B cell (primary cell): Measurements from ENCODE around the gene CSNK1G1.

Source experiments
- EZH2 ChIP-seq: IDR thresholded peaks from 2 replicates; pipeline ENCODE4 v1.6.1; 2012; ENCODE audit warnings: borderline replicate concordance, low read depth, mild to moderate bottlenecking, moderate library complexity, low read length; ENCODE audit not compliant: insufficient read depth, poor library complexity, severe bottlenecking
- TF ChIP-seq, protein P1 (sequence below): fragments of 200-600 bp; IDR thresholded peaks from one replicate; pipeline ENCODE4 v1.8.0; 2022; ENCODE audit warnings: antibody characterized with exemption, mild to moderate bottlenecking

- TF ChIP-seq, protein P1, sequence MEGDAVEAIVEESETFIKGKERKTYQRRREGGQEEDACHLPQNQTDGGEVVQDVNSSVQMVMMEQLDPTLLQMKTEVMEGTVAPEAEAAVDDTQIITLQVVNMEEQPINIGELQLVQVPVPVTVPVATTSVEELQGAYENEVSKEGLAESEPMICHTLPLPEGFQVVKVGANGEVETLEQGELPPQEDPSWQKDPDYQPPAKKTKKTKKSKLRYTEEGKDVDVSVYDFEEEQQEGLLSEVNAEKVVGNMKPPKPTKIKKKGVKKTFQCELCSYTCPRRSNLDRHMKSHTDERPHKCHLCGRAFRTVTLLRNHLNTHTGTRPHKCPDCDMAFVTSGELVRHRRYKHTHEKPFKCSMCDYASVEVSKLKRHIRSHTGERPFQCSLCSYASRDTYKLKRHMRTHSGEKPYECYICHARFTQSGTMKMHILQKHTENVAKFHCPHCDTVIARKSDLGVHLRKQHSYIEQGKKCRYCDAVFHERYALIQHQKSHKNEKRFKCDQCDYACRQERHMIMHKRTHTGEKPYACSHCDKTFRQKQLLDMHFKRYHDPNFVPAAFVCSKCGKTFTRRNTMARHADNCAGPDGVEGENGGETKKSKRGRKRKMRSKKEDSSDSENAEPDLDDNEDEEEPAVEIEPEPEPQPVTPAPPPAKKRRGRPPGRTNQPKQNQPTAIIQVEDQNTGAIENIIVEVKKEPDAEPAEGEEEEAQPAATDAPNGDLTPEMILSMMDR: no peak
- TF ChIP-seq EZH2: no peak
Measured at GRCh38 chr15:64191971-64192830, 163.8 kb downstream of the CSNK1G1 start.
